IPS-NIHi11 (cell line): ENCODE results near the gene TMPRSS15.
"Not testable (repeated sequence)": the region's sequence is repeated elsewhere in the genome, so short reads cannot be mapped to it uniquely, and the experiment has no call there.

Experiments
- DNase-seq: peaks from one replicate; pipeline ENCODE4 v3.0.0; 2012; ENCODE audit warnings: mixed read lengths, low spot score

TMPRSS15 gene

DNA sequence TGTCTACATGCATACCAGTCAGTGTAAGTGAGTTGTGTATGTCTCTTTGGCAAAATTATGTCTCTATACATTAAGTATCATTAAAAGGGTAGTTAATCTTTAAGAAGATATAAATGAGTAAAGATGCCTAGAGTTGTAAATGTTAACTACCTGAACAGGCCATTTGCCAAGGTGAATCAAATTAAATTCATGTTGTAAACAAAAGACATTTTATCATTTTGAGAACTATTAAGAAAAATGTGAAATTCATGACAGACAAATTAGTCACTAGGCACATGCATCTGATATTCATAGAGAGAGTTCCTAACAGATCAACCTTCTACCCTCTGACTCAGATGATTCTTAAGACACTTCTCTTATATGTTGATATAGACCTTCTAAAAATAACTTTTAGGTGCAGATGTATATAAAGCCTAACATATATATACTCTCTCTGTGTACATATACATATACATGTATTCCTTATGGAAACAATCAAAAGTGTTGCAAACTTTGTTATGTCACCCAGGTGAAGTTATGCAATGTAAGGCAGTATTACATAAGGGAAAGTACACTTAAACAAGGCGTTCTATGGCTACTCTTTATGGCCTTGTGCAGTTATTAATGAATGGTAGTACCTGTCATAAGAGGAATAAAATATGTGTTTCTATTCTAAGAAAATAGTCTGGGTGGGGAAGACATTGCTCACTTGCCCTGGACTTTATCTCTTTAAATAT, at the start of gene TMPRSS15:
Gene TMPRSS15 (minus strand): TSS at position 51 of the 716 bp plus-strand sequence. CDS start 163 bp downstream, outside the sequence.
- no peak for DNase-seq

DNA sequence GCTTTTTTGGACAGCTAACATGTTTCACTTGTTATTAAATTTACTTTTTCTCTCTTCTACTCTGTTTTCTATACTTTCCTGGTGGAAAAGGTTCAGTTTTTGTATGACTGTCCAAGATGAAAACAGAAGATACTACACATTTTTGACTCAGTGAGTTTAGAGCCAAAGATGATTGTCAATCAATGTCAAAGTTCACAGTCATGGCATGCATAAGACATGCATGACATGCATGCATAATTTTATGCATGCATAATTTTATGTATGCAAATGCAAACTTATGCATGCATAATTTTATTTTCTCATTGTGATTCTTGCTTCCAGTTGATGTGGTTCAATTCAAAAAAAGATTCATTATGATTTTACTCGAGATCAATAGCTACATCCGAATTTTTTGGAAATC, 48.1 kb upstream of the TMPRSS15 start:
- no peak for DNase-seq

DNA sequence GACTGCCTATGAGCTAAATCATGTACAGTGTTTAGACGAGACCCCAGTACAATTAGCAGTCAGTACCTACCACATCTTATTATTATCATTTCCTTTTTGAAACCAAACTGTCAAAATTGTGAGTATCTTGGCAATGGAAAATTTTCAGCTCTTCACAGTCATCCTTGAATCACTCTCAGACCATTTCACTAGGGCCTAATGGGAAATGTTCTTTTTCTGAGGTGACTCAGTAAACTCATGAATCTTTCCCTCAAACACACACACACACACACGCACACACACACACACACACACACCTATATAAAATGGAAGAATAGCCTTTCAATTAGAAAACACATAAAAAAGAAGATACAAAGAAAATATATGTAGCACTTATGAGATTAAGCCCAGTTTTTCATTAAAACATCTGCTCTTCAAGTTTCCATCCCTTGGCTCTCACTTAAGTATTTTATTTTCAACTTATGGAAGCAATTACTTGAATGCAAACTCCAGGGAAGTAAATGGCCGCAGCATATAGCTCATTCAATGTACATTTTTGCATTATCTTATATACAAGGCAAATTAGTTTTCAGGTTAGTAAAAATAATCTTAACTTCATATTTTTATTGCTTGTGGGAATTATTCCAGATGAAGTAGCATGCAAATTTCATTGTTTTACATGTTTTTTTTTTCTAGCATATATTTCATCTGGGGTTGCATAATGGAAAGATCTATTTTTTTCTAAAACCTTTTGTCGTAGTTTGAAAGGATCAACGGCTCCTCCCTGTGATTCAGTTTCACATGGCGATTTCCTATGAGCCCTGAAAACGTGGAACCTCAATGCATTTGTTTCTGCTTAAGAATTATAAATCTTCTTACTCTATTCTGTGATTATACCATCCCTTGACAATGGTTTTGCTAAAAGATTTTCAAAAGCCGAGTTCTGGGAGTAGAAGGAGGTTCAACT, 46.3 kb upstream of the TMPRSS15 start:
- no peak for DNase-seq

DNA sequence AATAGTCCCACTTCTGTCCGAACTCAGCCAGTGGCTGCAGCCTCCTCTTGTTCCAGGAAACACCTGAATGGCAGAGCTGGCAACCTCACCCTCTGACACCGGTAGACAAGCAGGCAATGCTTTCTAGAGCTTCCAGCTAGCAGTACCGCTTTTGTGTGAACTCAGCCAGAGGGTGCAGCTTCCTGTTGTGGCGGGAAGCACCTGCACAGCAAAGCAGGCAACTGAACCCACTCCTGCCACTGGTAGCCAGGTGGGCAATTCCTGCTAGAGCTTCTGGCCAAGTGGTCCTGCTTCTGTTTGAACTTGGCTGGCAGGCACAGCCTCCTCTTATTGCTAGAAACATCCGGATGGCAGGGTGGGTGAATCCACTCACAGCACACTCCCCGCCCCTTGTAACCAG, 40.1 kb upstream of the TMPRSS15 start:
- no peak for DNase-seq

DNA sequence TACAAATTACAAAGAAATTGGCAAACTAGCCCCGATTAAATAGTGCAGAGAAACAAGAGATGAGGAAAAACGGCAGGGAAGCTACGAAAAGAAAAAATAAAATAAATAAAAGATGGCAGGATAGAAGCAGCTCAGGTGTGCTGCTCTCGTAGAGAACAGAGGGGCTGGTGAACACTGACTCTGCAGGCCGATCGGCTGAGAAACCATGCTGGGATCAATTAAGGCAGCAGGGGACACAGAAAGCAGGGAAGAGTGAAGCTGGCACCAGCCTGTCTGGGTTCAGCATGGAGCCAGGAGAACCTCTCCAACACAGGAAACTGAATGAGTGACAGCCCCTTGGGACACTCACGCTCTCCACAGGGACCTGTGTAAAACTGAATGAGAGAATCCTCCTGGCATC, 39.5 kb upstream of the TMPRSS15 start:
- no peak for DNase-seq

DNA sequence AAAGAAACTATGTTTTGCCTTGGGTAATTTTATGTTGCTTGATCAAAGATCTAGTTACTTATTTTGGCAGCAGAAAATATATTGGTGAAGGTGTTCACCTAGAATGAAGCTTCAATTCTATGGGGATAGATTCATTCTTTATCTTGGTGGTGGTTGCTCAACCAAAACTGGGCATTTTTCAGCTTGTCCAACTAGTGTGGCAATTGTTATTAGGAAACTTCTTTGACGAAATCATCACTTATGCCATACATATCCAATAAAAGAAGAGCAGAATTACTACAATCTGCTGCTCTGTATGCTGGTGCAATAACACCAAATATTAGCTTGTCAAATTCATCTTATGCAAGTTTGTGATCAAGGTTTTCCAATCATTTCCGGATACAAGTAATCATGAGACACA, 26.8 kb upstream of the TMPRSS15 start:
- no peak for DNase-seq

DNA sequence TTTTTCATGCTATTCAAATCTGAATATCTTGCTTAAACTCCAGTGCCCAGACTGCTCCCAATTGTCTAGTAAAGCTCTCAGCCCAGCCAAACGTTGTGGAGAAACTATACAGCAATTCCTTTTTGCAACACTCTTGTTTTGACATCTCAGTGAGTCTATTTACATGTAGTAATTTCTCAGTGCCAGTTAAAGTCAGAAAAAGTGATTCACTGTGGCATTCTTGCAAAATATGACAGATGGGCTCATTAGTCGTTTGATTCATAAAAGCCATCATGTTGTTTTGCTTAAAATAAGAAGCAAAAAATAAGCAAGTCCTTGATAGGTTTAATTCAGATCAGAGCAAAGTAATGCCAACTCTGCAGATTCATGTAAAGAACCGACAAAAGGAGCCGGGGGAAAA, 20.7 kb upstream of the TMPRSS15 start:
- DNase-seq: no peak

DNA sequence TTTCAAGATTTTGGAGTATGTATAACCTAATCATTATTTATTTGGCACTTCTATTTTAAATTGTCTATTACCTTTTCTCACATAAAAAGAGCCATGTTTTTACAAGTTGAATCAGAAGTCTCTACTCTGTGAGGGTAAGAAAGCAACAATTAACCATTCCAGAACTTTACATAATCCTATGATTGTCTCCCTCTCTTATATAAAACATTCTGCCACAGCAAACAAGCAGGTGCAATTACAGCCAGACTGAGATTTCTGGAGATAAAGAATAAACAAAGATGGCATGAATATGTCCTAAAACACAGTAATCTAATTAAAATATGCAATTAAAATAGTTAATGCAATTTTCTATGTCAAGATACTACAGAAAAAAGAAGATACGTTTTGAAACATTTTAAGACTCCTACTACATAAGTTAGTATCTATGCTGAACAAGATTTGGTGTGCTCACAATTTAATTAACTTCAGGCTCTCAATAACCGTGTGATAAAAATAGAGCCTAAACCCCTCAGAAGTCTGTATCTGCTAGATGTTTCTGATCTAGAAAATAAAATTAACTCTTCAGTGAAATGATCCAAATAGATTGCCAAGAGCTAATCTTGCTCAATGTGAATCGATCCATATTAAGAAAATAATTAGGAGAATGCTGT, 13.7 kb upstream of the TMPRSS15 start:
- no peak for DNase-seq

DNA sequence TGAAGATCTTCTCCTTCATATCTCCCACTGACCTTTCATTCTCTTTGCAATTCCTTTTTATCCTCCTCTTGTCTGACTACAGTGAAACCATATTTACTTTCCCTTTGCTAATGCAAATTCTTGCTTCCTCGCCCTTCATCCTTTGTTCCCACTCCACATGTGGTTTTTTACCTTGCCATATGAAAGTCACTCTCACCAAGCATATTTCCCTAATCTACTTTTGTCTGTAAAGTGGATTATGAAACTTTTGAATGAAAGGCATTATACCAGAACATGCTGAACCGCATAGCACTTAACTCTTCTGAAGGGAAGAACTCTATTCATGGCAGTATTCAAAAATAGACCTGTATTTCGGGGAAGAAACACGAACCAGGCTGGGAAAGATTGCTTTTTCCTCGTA, 8.0 kb upstream of the TMPRSS15 start:
- no peak for DNase-seq

DNA sequence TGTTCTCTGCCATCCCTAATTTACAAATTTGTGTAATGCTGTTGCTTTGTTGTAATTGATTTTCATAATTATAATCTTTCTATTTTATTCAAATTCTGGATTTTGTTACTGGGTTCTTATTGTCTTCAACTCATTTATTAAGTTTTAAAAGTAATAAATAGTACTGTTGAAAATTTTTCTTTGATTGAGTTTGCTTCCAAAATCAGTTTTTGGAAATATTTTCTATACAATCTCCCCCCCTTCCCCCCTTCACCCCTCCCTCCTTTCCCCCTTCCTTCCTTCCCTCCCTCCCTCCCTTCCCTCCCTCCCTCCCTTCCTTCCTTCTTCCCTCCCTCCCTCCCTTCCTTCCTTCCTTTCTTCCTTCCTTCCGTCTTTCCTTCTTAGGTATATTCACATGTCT, 6.0 kb upstream of the TMPRSS15 start:
- DNase-seq: no peak

DNA sequence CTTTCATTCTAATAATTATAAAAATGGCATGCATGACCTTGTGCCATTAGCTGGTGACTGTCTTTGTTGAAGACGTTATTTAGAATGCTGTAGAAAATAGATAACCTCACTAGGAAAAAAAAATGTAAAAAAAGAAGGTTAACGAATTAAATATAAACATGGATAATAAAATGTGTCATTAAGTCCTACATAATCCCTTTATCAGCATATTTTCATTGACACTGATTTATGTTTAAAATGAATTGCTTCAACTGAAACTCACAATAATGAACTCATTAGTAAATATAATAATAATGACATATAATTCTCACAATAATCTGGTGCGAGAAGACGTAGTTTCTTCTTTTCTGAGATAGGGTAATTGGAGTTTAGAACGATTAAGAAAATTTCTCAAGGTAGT, 4.7 kb downstream of the TMPRSS15 start:
- no peak for DNase-seq

DNA sequence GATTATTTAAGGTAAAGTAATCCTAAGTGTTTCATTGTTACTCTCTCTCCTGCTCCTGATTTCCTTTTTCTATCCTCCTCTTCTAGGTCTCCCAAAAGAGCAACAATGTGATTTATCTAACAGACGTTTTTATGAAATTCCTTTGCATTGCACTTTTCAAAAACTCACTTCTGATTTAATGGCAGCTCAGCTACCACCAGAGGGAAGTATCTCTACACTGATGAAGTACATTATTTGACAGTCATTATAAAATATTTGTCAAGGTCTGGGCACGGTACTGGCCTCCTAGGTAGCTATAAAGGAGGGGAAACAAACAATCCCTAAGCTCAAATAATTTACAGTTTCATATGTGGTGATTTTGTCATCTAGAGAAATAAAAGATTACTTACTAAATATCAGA, 15.6 kb downstream of the TMPRSS15 start:
- no peak for DNase-seq

DNA sequence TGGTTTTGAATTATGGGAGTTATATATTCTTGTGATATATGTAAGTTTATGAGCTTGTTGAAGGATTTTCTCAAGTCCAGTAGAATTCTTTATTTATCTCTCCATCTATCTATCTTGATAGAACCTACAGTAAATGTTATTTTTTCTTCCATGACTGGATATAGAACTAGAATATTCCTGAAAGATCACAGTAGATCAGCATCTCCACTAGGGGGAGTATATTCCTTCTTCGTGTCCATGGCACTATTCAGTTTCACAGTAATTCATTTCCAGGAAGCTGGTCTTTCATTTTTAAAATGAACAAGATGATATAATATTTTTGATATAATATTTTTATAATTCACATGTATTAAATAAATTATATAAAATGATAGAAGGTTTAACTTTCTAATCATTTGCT, 18.8 kb downstream of the TMPRSS15 start:
- DNase-seq: peak; percentile 28

DNA sequence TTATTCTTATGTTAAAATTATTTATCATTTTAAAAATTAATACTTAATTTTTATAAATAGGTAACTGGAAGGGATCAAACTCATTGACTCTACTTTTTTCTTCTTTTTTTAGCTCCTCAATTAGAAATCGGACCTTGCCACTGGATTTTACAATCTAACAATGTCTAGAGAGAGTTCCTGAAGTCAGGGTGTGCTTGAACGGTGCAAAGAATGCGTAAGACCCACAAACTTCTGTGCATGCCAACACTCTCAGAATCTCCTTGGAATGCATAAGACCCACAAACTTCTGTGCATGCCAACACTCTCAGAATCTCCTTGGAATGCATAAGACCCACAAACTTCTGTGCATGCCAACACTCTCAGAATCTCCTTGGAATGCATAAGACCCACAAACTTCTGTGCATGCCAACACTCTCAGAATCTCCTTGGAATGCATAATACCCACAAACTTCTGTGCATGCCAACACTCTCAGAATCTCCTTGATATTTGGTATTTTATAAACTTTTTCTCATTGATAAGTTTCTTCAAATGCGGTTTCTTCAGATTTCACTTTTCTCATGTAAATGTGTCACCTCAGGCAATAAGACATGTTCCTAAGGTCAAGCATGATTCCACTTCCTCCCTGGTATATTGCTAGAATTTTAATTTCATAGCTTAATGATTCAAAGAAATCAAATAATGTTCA, 20.5 kb downstream of the TMPRSS15 start:
- not testable (repeated sequence) for DNase-seq

DNA sequence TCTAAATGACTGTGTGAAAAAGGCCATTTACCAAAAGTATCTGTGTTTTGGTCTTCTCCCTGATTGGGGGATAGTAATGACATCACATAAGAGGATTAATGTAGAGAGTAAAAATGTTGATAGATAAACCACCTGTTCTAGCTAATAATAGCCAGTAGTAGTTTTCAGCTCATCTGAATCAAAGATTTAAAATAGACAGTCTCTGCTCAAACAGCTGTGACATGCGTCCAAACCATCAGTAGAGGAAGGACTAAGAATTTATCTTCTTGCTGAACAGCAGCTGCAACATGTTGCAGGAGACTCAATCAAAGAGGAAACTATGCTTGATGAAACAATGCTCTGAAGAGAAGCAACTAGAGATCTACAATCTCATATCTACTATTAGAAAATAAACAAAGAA, 21.4 kb downstream of the TMPRSS15 start:
- DNase-seq: no peak

DNA sequence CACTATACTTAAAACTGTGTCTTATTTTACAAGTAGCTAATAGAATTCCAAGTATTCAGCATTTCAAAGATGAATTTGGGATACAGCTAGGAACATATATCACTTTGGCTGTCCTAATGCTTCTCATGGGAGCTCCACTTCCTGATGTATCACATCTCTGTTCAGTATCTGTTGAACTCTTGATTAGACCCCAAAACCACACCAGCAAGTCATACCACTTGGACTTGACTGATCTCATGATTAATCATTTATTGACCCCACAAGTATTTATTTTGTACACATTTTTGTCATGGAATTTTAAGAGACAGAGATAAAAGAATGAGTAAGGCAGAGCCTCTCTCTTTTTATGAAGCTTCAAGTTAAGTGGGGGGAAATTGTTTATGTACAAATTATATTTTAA, 30.0 kb downstream of the TMPRSS15 start:
- no peak for DNase-seq

DNA sequence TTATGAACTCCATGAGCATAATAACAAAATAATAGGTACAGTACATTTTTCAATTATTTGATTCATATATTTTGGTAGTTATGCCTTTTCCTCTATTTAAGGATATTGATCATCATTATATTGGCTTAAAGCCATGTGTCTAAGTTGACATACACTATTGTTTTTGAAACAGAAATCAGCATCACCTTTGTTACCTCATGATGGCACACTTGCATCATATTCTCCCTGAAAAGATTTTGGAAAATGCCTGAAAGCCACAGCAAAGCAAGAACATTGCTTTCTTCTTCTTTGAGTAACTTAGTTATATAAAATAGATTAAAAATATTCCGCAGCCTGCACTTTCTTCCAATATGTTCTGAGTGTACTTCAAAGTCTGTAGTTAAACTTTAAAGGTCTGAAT, 33.3 kb downstream of the TMPRSS15 start:
- DNase-seq: no peak

DNA sequence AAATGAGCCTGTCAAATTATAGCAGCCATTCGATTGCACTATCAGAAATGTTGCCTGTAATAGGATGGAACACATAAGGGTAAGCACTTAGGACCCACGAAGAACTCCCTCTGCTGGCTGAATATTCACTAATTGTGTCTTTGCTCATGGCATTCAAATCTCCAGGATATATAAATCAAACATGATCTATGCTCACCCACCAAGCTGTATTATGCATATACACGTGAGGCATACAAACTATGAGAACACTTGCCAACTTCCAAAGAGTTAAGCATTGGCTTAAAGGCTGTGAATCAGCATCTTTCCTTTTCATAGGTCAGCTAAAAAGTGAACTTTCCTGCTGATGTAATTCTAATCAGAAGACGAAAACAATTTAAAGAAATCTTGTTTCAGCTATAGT, 34.5 kb downstream of the TMPRSS15 start:
- peak; percentile 17 for DNase-seq

DNA sequence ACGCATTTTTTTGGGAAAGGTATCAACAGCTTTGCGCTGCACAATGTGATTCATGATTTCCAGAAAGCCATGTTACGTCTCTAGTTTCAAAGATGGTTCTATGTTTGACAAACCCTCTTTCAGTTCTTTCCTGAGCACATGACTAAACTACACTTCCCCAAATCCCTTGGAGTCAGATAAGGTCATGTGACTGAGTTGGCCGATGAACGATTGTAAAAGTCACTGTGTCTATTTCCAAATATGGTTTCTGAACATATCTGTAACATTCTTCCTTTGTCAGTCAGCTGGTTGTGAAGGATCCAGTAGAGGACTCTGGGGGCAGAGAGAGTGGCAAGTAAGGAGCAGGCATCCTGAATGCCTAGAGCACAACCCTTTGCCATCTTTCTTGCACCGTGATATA, 35.4 kb downstream of the TMPRSS15 start:
- DNase-seq: no peak

DNA sequence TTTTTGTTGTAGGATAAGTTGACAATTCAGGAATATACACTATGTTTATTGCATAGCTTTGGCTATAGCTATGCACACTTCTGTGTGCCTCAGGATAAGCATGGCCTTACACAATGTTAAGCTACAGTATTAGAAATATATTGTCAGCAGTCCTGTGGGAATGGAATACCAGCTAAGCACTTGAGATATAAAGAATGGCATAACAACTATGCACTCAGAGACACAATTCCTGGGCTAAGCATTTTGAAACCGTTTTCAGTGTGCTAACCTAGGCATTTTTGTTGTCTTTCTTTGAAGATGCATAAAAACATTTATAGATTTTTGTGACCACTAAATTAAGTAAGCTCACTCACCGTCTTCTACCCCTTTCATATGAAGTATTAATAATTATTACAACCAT, 46.8 kb downstream of the TMPRSS15 start:
- DNase-seq: no peak

DNA sequence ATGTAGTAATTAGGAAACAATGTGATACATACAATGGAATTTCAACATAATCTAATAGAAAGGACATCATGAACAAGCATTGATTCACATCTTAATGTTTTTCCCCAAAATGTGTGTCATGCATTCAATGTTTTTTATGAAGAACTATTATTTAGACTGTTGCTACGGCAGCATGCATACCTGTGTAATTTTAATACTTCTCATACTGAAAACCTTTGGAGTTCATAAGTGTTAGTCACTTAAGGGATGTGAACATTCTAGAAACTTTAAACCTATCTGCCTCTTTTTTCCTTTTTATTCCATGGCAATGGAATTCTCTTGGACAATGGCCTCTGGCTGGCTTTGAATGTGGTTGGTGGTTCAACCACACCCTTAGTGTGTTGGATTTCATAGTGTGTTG, 48.6 kb downstream of the TMPRSS15 start:
- DNase-seq: no peak

DNA sequence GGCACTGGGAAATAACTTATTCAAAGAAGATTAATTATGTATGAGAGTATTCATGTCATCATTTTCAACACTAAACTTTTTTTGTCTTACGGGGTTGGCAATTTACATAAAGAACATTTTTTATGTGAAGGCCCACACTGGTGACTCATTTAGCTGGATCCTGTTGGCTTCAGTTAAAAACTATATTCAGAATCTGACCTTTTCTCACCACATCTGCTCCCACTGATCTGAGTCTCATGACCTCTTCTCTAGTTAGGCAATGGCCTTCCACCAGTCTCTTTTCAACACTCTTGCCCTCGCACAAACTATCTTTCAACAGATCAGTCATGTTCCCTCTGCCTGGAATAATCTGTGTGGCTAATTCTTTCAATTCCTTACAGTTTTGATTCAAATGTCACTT, 53.4 kb downstream of the TMPRSS15 start:
- no peak for DNase-seq
